HFFc6 (cell line): ENCODE measurements around the gene ARID3B. TPM values are rescaled to one million over a fixed set of nuclear protein-coding genes. Genes with fewer than 3 reads are reported as not detected.

Source experiments
- DNase-seq: peaks from one replicate; pipeline ENCODE4 v3.0.0-alpha.2; 2018
- H3K27ac Mint-ChIP-seq: 2 replicates; pipeline ENCODE4 v1.8.0; 2020; ENCODE audit warnings: mild to moderate bottlenecking, mixed read lengths
- H3K27me3 Mint-ChIP-seq: 2 replicates; pipeline ENCODE4 v1.8.0; 2021; ENCODE audit warnings: mild to moderate bottlenecking, moderate library complexity, mixed read lengths; ENCODE audit not compliant: insufficient read depth
- H3K36me3 Mint-ChIP-seq: 2 replicates; pipeline ENCODE4 v1.8.0; 2021; ENCODE audit warnings: low read depth, mixed read lengths
- H3K4me1 Mint-ChIP-seq: 2 replicates; pipeline ENCODE4 v1.8.0; 2020; ENCODE audit warnings: low read depth, mixed read lengths
- H3K4me3 Mint-ChIP-seq: 2 replicates; pipeline ENCODE4 v1.8.0; 2020; ENCODE audit warnings: mild to moderate bottlenecking, moderate library complexity, mixed read lengths
- H3K9me3 Mint-ChIP-seq: 2 replicates; pipeline ENCODE4 v1.8.0; 2020; ENCODE audit warnings: mild to moderate bottlenecking, mixed read lengths
- total RNA-seq, 6 experiments: library from RNA; stranded (reverse); fragmentation: NEBNext Ultra II Directional; extraction: Animal tissue kit (Norgen Biotek cat#: 25700); gene quantifications; 2 replicates in 1 of 6; 3 replicates in 5 of 6; pipeline ENCODE4 v1.2.3, GENCODE V29; 2021
- TF ChIP-seq, protein P1 (sequence below): fragments of 200-600 bp; sonication (generic); IDR thresholded peaks from 2 replicates; pipeline ENCODE4 v1.5.0; 2021; ENCODE audit warnings: antibody characterized with exemption, mild to moderate bottlenecking

ARID3B gene
- total RNA-seq, 6 experiments from 2014 or later, result 1.2 to 2.1 (median 1.6) TPM

DNA sequence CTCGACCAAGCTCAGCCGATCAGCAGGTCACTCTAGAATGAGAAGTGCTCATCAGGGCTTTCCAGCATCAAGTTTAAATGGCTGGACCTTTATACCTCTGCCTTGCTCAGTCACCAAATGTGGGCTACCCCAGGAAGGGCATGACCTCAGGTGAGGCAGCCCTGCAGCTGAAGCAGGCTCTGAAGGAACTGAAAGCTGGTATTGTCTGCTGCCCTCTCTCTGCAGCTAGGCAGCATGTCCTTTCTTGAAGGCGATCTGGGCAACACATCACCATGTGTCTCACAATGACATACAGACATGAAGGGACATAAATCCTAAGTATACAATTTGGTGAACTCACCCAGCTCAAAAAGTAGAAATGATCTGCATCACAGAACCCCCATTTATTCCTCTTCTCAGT, 38.7 kb upstream of the ARID3B start:
- 0 out of 2 replicates have a peak, but pooled peaks cover 4% of the 10 kb centered on the region for H3K36me3 Mint-ChIP-seq
- TF ChIP-seq, protein P1, sequence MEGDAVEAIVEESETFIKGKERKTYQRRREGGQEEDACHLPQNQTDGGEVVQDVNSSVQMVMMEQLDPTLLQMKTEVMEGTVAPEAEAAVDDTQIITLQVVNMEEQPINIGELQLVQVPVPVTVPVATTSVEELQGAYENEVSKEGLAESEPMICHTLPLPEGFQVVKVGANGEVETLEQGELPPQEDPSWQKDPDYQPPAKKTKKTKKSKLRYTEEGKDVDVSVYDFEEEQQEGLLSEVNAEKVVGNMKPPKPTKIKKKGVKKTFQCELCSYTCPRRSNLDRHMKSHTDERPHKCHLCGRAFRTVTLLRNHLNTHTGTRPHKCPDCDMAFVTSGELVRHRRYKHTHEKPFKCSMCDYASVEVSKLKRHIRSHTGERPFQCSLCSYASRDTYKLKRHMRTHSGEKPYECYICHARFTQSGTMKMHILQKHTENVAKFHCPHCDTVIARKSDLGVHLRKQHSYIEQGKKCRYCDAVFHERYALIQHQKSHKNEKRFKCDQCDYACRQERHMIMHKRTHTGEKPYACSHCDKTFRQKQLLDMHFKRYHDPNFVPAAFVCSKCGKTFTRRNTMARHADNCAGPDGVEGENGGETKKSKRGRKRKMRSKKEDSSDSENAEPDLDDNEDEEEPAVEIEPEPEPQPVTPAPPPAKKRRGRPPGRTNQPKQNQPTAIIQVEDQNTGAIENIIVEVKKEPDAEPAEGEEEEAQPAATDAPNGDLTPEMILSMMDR, result no peak
- no peaks in the 10 kb centered on the region for H3K9me3 Mint-ChIP-seq
- DNase-seq, result no peak
- H3K4me3 Mint-ChIP-seq, result no peak overlapping the region
- no peak overlapping the region for H3K27ac Mint-ChIP-seq
- peaks cover 2% of the 10 kb centered on the region; the same call in 1 of the 2 replicates for H3K27me3 Mint-ChIP-seq
- H3K4me1 Mint-ChIP-seq, result peaks cover 33% of the 10 kb centered on the region

DNA sequence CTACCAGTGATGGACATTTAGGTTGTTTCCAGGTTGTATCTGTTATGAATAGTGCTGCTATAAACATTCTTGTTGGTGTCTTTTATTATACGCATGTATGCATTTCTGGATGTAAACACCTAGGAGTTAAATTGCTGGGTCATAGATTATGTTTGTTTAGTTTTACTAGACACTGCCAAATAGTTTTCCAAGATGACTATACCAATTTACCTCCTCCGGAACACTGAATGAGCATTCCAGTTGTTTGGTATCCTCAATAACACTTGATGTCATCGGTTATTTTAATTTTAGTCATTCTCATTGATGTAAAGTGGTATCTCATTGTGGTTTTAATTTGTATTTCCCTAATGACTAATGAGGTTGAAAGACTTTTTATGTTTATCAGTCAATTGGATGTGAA, 36.6 kb upstream of the ARID3B start:
- no peaks in the 10 kb centered on the region for H3K9me3 Mint-ChIP-seq
- DNase-seq, result no peak
- no peak overlapping the region for H3K4me3 Mint-ChIP-seq
- TF ChIP-seq, protein P1, result no peak
- H3K4me1 Mint-ChIP-seq, result peaks cover 23% of the 10 kb centered on the region
- peaks cover 2% of the 10 kb centered on the region for H3K27me3 Mint-ChIP-seq
- no peak overlapping the region for H3K27ac Mint-ChIP-seq
- H3K36me3 Mint-ChIP-seq, result 0 out of 2 replicates have a peak, but pooled peaks cover 4% of the 10 kb centered on the region

DNA sequence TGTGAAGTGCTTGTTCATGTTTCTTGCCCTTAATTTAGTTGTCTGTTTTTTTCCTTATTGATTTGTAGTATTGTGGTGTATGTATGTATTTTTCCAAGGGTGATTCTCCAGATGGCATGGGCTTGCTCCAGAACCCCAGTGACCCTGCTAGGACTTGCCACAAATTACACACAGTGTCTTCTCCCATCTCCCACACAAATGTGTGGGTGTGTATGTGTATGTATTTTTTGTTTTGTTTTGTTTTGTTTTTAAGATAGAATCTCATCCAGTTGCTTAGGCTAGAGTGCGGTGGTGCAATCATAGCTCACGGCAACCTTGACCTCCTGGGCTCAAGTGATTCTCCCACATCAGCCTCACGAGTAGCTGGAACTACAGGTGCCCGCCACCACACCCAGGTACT, 36.2 kb upstream of the ARID3B start:
- peaks cover 2% of the 10 kb centered on the region for H3K27me3 Mint-ChIP-seq
- TF ChIP-seq, protein P1, result no peak
- H3K36me3 Mint-ChIP-seq, result 0 out of 2 replicates have a peak, but pooled peaks cover 4% of the 10 kb centered on the region
- H3K9me3 Mint-ChIP-seq, result no peaks in the 10 kb centered on the region
- H3K27ac Mint-ChIP-seq, result no peak overlapping the region
- no peak for DNase-seq
- H3K4me1 Mint-ChIP-seq, result peaks cover 21% of the 10 kb centered on the region
- H3K4me3 Mint-ChIP-seq, result no peak overlapping the region

DNA sequence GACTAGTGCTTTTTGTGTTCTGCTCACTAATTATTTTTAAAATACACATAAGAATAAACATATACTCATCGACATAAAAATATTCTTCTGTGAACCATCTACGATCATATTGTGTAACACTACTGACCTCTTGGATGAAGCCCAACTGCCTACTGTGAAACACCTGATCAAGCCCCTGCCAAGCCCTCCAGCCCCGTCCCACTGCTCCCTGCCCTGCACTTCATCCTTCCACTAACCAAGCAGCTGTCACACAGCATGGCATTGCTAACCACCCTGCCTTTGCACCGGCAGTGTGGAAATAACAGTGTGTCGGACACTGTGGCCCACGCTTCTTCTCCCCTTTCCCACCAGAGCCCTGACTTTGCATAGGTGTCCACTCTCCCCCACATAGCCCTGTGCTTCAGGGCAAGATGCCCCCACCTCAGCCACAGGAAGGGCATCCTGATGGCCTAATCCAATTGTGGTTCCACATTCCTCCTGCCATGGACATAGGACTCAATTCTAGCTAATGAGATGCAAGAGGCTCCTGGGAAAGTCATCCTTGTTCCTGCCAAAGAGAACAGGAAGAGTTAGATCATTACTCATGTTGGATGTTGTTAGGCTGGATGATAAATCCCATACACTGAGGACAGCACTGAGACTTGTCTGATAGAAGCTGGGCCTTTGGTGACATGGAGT, 35.0 kb upstream of the ARID3B start:
- no peak overlapping the region; the same call in 1 of the 2 replicates for H3K4me3 Mint-ChIP-seq
- peak; percentile 43 for DNase-seq
- H3K27me3 Mint-ChIP-seq, result peaks cover 2% of the 10 kb centered on the region
- peak overlapping the region; percentile 35 for H3K27ac Mint-ChIP-seq
- H3K4me1 Mint-ChIP-seq, result peaks cover 23% of the 10 kb centered on the region
- H3K9me3 Mint-ChIP-seq, result no peaks in the 10 kb centered on the region
- TF ChIP-seq, protein P1, result no peak
- 0 out of 2 replicates have a peak, but pooled peaks cover 4% of the 10 kb centered on the region for H3K36me3 Mint-ChIP-seq

DNA sequence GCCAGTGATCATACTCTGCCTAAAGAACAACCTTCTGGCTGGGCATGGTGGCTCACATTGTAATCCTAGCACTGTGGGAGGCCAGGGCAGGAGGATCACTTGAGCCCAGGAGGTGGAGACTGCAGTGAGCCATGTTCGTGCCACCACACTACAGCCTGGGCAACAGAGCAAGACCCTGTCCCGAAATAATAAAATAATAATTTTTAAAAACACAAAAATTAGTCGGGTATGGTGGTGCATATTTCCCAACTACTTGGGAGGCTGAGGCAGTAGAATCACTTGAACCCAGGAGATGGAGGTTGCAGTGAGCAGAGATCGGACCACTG, 34.5 kb upstream of the ARID3B start:
- no peak for DNase-seq
- H3K27me3 Mint-ChIP-seq, result peaks cover 2% of the 10 kb centered on the region
- H3K9me3 Mint-ChIP-seq, result no peaks in the 10 kb centered on the region
- 0 out of 2 replicates have a peak, but pooled peaks cover 4% of the 10 kb centered on the region for H3K36me3 Mint-ChIP-seq
- H3K4me3 Mint-ChIP-seq, result no peak overlapping the region
- peaks cover 28% of the 10 kb centered on the region for H3K4me1 Mint-ChIP-seq
- H3K27ac Mint-ChIP-seq, result no peak overlapping the region
- TF ChIP-seq, protein P1, result no peak
